GM18951 (cell line): ENCODE measurements around the gene CDCA5.

Experiments
- POLR2A ChIP-seq: IDR thresholded peaks from 4 replicates; pipeline ENCODE4 v1.6.1; 2011; ENCODE audit warnings: mild to moderate bottlenecking; ENCODE audit not compliant: insufficient read length, insufficient read depth; ENCODE audit errors: extremely low read depth
- in situ Hi-C: fragments of 300-500 bp; cut with MboI; formaldehyde crosslinking; loops from one replicate; pipeline ENCODE4 v1.12.0; 2022; ENCODE audit warnings: low sequenced_read_pairs, mixed read lengths, inconsistent platforms; ENCODE audit not compliant: unreplicated experiment

The CDCA5 gene

DNA sequence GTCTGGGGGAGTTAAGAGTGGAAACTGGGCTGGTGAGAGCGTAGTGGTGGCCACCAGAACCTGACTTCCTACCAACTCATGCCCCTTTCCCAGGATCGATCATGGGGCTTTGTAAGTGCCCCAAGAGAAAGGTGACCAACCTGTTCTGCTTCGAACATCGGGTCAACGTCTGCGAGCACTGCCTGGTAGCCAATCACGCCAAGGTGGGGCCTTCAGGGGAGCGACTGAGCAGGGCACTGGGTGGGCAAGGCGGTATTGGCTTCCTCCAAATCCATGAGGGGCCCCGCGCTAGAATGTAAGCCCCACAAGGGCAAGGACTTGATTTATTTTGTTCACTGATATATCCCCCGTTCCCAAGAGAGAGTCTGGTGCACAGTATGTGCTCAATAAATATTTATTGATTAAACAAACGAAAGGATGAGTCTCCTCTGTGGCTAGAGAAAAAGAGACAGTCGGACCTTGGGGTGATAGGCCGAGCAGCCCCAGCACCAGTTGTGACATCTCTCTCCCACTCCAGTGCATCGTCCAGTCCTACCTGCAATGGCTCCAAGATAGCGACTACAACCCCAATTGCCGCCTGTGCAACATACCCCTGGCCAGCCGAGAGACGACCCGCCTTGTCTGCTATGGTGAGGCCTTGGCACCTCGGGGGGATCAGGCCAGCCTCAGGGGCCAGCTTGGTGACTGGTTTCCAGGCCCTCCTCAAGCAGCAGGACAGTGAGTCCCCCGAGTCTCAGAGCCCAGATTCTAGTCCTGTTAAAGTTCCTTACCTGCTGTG, 947 bp upstream of the CDCA5 start:
- in situ Hi-C loops = no loop called here
- TF ChIP-seq POLR2A = no peak

- in situ Hi-C loops = no loop called here
Measured at GRCh38 chr11:65083134-65083833, 556 bp downstream of the CDCA5 start.

GRCh38 chr11:65078786-65079342, 5.0 kb downstream of the CDCA5 start:
- in situ Hi-C loops = no loop called here
- no peak for TF ChIP-seq POLR2A

More at GRCh38 chr11:65083134-65083833, 556 bp downstream of the CDCA5 start:
- TF ChIP-seq POLR2A = no peak

GRCh38 chr11:65078151-65078550, 5.7 kb downstream of the CDCA5 start:
- in situ Hi-C loops = no loop called here
- TF ChIP-seq POLR2A = no peak

GRCh38 chr11:65077451-65077850, 6.4 kb downstream of the CDCA5 start:
- in situ Hi-C loops = no loop called here
- no peak for TF ChIP-seq POLR2A

GRCh38 chr11:65072631-65072966, 11.2 kb downstream of the CDCA5 start:
- TF ChIP-seq POLR2A = no peak
- in situ Hi-C loops = no loop called here

GRCh38 chr11:65071907-65072630, 11.8 kb downstream of the CDCA5 start:
- in situ Hi-C loops = no loop called here
- no peak for TF ChIP-seq POLR2A

- in situ Hi-C loops = no loop called here
- TF ChIP-seq POLR2A = no peak
Measured at GRCh38 chr11:65069217-65069616, 14.6 kb downstream of the CDCA5 start.

GRCh38 chr11:65067446-65067845, 16.4 kb downstream of the CDCA5 start:
- no peak for TF ChIP-seq POLR2A
- in situ Hi-C loops = no loop called here

DNA sequence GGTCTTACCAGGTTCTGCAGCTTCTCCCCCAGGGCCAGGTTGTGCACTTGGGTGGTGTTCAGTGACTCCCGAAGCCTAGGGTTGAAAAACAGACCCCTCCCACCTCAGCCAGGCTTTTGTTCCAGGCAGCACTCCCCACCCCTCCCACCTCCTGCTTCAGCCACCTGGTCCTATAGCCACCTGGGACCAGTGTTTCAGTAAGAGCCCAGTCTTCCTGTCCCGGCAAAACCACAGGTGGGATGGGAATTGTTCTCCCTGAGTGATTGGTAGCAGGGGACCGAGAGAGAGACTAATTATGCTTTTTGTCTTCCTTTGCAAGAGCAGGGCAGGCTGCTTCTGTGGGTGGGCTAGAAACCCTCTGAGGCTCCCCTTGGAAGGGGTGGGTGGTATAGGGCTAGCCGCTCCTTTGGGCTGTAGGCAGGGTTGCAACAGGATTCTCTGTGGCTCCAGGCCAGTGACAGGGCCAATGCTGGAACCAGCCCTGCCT, 17.0 kb downstream of the CDCA5 start:
- in situ Hi-C loops = no loop called here
- no peak for TF ChIP-seq POLR2A

DNA sequence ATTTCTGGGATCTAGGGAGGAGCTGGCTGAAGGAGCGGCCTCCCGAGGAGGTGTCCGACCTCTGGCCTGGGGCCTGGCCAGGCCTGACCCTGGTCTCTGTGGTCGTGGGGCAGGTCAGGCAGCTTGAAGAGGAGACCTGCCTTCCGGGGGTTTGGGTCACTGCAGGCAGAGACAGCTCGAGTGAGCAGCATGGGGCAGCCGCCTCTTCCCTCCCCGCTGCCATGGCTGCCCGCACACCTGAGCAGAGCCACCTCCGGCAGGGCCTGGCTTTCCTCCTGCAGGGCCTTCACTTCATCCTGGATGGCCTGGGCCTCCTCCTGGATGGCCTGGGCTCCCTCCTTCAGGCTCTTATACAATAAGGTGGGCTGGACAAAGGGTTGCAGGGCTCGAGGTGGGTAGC, 17.5 kb downstream of the CDCA5 start:
- in situ Hi-C loops = no loop called here
- no peak for TF ChIP-seq POLR2A

DNA sequence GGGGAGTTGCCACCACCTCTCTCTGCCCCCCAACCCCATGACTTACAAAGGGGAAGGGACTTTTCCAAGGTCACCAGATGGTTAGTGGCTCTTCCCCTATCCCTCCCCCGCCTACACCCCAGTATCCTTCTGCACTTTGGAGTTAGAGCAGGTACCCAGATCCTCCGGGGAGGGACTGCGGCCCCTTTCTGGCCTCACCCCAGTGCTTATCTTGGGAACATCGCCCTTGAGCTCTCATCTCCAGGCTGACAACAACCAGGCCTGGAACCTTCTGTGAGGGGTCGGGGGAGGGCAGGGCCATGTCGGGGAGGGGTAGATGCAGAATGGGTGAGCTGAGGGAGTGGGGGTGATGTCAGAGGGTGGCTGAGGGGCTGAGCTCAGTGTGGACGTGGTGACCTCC, 18.0 kb downstream of the CDCA5 start:
- in situ Hi-C loops = no loop called here

DNA sequence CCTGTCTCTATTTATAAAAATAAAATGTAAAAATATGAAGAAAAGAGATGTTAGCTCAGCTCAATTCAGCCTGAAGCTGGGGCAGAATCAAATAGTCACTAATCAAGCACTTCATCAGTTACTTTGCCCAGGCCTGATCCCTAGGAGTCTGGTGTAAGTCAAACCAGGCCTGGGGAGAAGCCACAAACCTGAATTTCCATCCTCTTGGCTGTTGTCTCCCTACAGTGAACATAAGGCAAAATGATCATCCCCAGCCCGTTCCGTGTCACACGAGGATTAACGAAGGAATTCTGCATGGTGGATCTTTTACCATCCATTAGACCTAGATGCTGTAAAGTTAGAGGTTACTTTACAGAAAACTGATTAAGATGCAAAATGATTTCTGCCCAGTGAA, 19.0 kb downstream of the CDCA5 start:
- no peak for TF ChIP-seq POLR2A
- in situ Hi-C loops = no loop called here

More for the DNA sequence above, 18.0 kb downstream of the CDCA5 start:
- no peak for TF ChIP-seq POLR2A
